Osteocyte (in vitro differentiated cells): ENCODE data around the gene SLC35F6. TPM values are rescaled to one million over a fixed set of nuclear protein-coding genes. Genes with fewer than 3 reads are reported as not detected.

ENCODE experiments used
- DNase-seq: peaks from one replicate; pipeline ENCODE4 v3.0.0; 2021; ENCODE audit warnings: mixed read lengths; ENCODE audit not compliant: unreplicated experiment; ENCODE audit errors: extremely low spot score
- H3K27ac Mint-ChIP-seq: one replicate; pipeline ENCODE4 v1.8.0; 2021; ENCODE audit warnings: mild to moderate bottlenecking, mixed read lengths; ENCODE audit not compliant: unreplicated experiment
- H3K27me3 Mint-ChIP-seq: one replicate; pipeline ENCODE4 v1.8.0; 2021; ENCODE audit warnings: mixed read lengths; ENCODE audit not compliant: unreplicated experiment
- H3K36me3 Mint-ChIP-seq: one replicate; pipeline ENCODE4 v1.8.0; 2021; ENCODE audit warnings: mixed read lengths; ENCODE audit not compliant: unreplicated experiment
- H3K4me1 Mint-ChIP-seq: one replicate; pipeline ENCODE4 v1.8.0; 2021; ENCODE audit warnings: mixed read lengths; ENCODE audit not compliant: unreplicated experiment
- H3K4me3 Mint-ChIP-seq: one replicate; pipeline ENCODE4 v1.8.0; 2021; ENCODE audit warnings: mild to moderate bottlenecking, moderate library complexity, mixed read lengths; ENCODE audit not compliant: unreplicated experiment
- H3K9me3 Mint-ChIP-seq: one replicate; pipeline ENCODE4 v1.8.0; 2021; ENCODE audit warnings: mixed read lengths; ENCODE audit not compliant: unreplicated experiment
- CTCF ChIP-seq: fragments of 200-600 bp; sonication (generic); IDR thresholded peaks from 2 replicates; pipeline ENCODE4 v1.5.0; 2021; ENCODE audit warnings: antibody characterized with exemption, mild to moderate bottlenecking, moderate library complexity
- total RNA-seq: library from RNA; stranded (reverse); gene quantifications from 2 replicates; pipeline ENCODE4 v1.2.1, GENCODE V29; 2021

SLC35F6 gene
- total RNA-seq, 1 donor from 2014 or later: 40.5 TPM

GRCh38 chr2:26801796-26802195 is 37.7 kb downstream of the SLC35F6 start:
- no peak overlapping the region for H3K27ac Mint-ChIP-seq
- no peaks in the 10 kb centered on the region for H3K27me3 Mint-ChIP-seq
- no peak overlapping the region for H3K4me3 Mint-ChIP-seq
- no peak for DNase-seq
- H3K4me1 Mint-ChIP-seq: no peaks in the 10 kb centered on the region
- H3K36me3 Mint-ChIP-seq: peaks cover 2% of the 10 kb centered on the region
- H3K9me3 Mint-ChIP-seq: no peaks in the 10 kb centered on the region
- no peak for TF ChIP-seq CTCF

- peaks cover 5% of the 10 kb centered on the region for H3K4me1 Mint-ChIP-seq
- DNase-seq: no peak
- no peak overlapping the region for H3K4me3 Mint-ChIP-seq
- peaks cover 3% of the 10 kb centered on the region for H3K27me3 Mint-ChIP-seq
- peaks cover 2% of the 10 kb centered on the region for H3K36me3 Mint-ChIP-seq
- TF ChIP-seq CTCF: no peak
- H3K9me3 Mint-ChIP-seq: no peaks in the 10 kb centered on the region
- no peak overlapping the region for H3K27ac Mint-ChIP-seq
Measured at GRCh38 chr2:26805241-26805676, 41.2 kb downstream of the SLC35F6 start.

- Mint-ChIP-seq H3K4me1 (peaks cover 5% of the 10 kb centered on the region), H3K9me3 (no peaks in the 10 kb centered on the region), H3K4me3 (no peak overlapping the region), H3K27ac (no peak overlapping the region), H3K36me3 (no peaks in the 10 kb centered on the region), H3K27me3 (peaks cover 22% of the 10 kb centered on the region)
- TF ChIP-seq CTCF: no peak
- DNase-seq: no peak
Measured at GRCh38 chr2:26807788-26808460, 43.8 kb downstream of the SLC35F6 start.

- no peak overlapping the region for H3K27ac Mint-ChIP-seq
- no peak for TF ChIP-seq CTCF
- H3K4me1 Mint-ChIP-seq: peaks cover 5% of the 10 kb centered on the region
- peaks cover 25% of the 10 kb centered on the region for H3K27me3 Mint-ChIP-seq
- no peak for DNase-seq
- H3K4me3 Mint-ChIP-seq: no peak overlapping the region
- no peaks in the 10 kb centered on the region for H3K36me3 Mint-ChIP-seq
- H3K9me3 Mint-ChIP-seq: no peaks in the 10 kb centered on the region
Measured at GRCh38 chr2:26809211-26809610, 45.1 kb downstream of the SLC35F6 start.

- Mint-ChIP-seq H3K27me3 (peaks cover 25% of the 10 kb centered on the region), H3K9me3 (no peaks in the 10 kb centered on the region), H3K4me3 (no peak overlapping the region), H3K36me3 (no peaks in the 10 kb centered on the region), H3K27ac (no peak overlapping the region), H3K4me1 (peaks cover 5% of the 10 kb centered on the region)
- no peak for TF ChIP-seq CTCF
- no peak for DNase-seq
Measured at GRCh38 chr2:26809876-26810577, 45.9 kb downstream of the SLC35F6 start.
